ENCODE measurements around the gene C2orf72. TPM values are rescaled to one million over a fixed set of nuclear protein-coding genes. Genes with fewer than 3 reads are reported as not detected.

Gene C2orf72
- total and polyA plus RNA-seq, 2 of the 4 experiments (the other 2 are of a cell fraction): 0.09 to 0.18 TPM

GRCh38 chr2:231016566-231017230 lies 20.6 kb upstream of the C2orf72 start:
- intact Hi-C loops (cut with micrococcal nuclease): loop anchor here (10.0 kb wide), 1 partner anchor 62 kb away; no protein-coding TSS in a partner anchor
- Histone ChIP-seq H3K4ac (ENCODE audit: low read depth, low read length) (no peak overlapping the region), H4K8ac (ENCODE audit: low read depth in 2 of 2, low read length in 2 of 2) (no peak overlapping the region), H4K91ac (ENCODE audit: insufficient read depth, low read depth, low read length) (no peak overlapping the region), H3K4me1 (ENCODE audit: control insufficient read depth, insufficient read depth, low read length) (no peaks in the 10 kb centered on the region), H2AFZ (replicated peaks; ENCODE audit: low read length, poor library complexity) (no peak overlapping the region), H3K18ac (ENCODE audit: low read depth, low read length) (no peak overlapping the region), H3K4me3 (ENCODE audit: insufficient read depth, low read depth, low read length) (no peak overlapping the region), H3K23ac (ENCODE audit: low read depth, low read length) (no peak overlapping the region), H3K36me3 (ENCODE audit: control insufficient read depth, insufficient read depth, low read length) (no peaks in the 10 kb centered on the region), H3K79me1 (ENCODE audit: low read depth in 1 of 2, low read length in 2 of 2) (no peaks in the 10 kb centered on the region), H2AK9ac (replicated peaks; ENCODE audit: low read depth, low read length, poor library complexity) (no peak overlapping the region), H2BK5ac (ENCODE audit: low read depth, low read length, poor library complexity, severe bottlenecking) (no peak overlapping the region), H2AK5ac (ENCODE audit: low read depth, low read length) (no peak overlapping the region), H2BK120ac (ENCODE audit: low read depth, low read length) (no peak overlapping the region), H3K9me3 (ENCODE audit: control insufficient read depth, insufficient read depth, low read length) (no peaks in the 10 kb centered on the region), H3K14ac (replicated peaks; ENCODE audit: low read depth, low read length) (no peak overlapping the region), H3K27ac (ENCODE audit: insufficient read depth, low read length) (no peak overlapping the region), H4K20me1 (ENCODE audit: insufficient read depth, low read length) (no peaks in the 10 kb centered on the region), H2BK20ac (ENCODE audit: low read depth, low read length) (no peak overlapping the region), H3K9ac (ENCODE audit: low read depth, low read length) (no peak overlapping the region), H3K9me1 (ENCODE audit: insufficient read depth, low read length) (no peaks in the 10 kb centered on the region), H4K5ac (ENCODE audit: low read depth, low read length) (no peak overlapping the region), H3K56ac (ENCODE audit: extremely low read depth, insufficient read depth, low read length) (no peak overlapping the region), H3K4me2 (ENCODE audit: low read depth, low read length) (no peak overlapping the region), H3K27me3 (ENCODE audit: control insufficient read depth, insufficient read depth, low read length) (peaks cover 43% of the 10 kb centered on the region), H2BK15ac (ENCODE audit: low read depth, low read length) (no peak overlapping the region)
- ATAC-seq (ENCODE audit: low read depth) (no peak), DNase-seq (no peak)
- 83% methylated on average over 2 of the region's 6 CpGs; no CpG with 5 or more reads in 1 of the 2 experiments for WGBS, 2 experiments (ENCODE audit: extremely low coverage in 2 of 2, insufficient read length in 1 of 2)
- no TSS peak for BruUV-seq (replicated peaks)
- in situ Hi-C loops (cut with MboI; ENCODE audit: low sequenced_read_pairs): no loop called here
- ChIA-PET POLR2A (ENCODE audit: unreplicated experiment) (no interaction called here), CTCF (no interaction called here)
- TF ChIP-seq CEBPB (IDR thresholded peaks at IDR 0.05; ENCODE audit: low read depth, low read length) (peak; percentile 67), MXI1 (IDR thresholded peaks at IDR 0.05; ENCODE audit: borderline replicate concordance, low read depth, low read length) (no peak)
- dilution Hi-C loops (cut with HindIII; ENCODE audit: low sequenced_read_pairs, unreplicated experiment): no loop called here

Data from IMR-90 (cell line).